PFSK-1 (cell line): ENCODE data around the gene C5.

Source experiments
- POLR2AphosphoS5 ChIP-seq: IDR thresholded peaks from 2 replicates; pipeline ENCODE4 v1.6.1; 2012; ENCODE audit warnings: low read depth, mild to moderate bottlenecking, control low read depth, low read length, moderate library complexity
- SIN3A ChIP-seq: IDR thresholded peaks from 2 replicates; pipeline ENCODE4 v1.6.1; 2012; ENCODE audit warnings: mild to moderate bottlenecking, low read length, moderate library complexity, borderline replicate concordance; ENCODE audit not compliant: insufficient read depth
- TAF1 ChIP-seq: IDR thresholded peaks from 2 replicates; pipeline ENCODE4 v1.6.1; 2012; ENCODE audit warnings: low read length, control low read depth, borderline replicate concordance; ENCODE audit not compliant: insufficient read depth
- TF ChIP-seq, protein P1 (sequence below), 2 experiments: IDR thresholded peaks; 2 replicates each; pipeline versions ENCODE4 v1.6.1 to v1.8.0; 2011 to 2012; ENCODE audit warnings: low read depth in 2 of 2, low read length in 2 of 2, control low read depth in 1 of 2, inconsistent platforms in 1 of 2, mild to moderate bottlenecking in 1 of 2, moderate library complexity in 1 of 2; ENCODE audit not compliant: insufficient read depth in 1 of 2

DNA sequence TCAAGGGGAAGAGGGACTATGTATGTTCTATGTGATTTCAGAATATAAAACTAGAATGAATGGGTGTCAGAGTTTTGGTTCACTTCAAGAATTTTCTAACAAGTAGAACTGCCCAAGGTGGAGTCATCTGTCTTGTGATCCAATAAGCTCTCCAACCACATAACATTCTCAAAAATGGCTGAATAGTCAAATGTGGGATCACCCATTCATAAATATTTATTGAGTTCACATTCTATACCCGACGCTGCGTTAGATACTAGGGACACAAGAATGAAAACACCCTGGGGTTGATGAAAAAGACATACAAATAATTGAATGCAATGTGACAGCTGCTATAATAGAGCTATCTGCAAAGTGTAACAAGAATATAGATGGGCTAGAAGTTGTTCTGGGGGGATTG, 88.1 kb downstream of the C5 start:
- TF ChIP-seq TAF1 = no peak
- TF ChIP-seq SIN3A = no peak
- TF ChIP-seq, protein P1, sequence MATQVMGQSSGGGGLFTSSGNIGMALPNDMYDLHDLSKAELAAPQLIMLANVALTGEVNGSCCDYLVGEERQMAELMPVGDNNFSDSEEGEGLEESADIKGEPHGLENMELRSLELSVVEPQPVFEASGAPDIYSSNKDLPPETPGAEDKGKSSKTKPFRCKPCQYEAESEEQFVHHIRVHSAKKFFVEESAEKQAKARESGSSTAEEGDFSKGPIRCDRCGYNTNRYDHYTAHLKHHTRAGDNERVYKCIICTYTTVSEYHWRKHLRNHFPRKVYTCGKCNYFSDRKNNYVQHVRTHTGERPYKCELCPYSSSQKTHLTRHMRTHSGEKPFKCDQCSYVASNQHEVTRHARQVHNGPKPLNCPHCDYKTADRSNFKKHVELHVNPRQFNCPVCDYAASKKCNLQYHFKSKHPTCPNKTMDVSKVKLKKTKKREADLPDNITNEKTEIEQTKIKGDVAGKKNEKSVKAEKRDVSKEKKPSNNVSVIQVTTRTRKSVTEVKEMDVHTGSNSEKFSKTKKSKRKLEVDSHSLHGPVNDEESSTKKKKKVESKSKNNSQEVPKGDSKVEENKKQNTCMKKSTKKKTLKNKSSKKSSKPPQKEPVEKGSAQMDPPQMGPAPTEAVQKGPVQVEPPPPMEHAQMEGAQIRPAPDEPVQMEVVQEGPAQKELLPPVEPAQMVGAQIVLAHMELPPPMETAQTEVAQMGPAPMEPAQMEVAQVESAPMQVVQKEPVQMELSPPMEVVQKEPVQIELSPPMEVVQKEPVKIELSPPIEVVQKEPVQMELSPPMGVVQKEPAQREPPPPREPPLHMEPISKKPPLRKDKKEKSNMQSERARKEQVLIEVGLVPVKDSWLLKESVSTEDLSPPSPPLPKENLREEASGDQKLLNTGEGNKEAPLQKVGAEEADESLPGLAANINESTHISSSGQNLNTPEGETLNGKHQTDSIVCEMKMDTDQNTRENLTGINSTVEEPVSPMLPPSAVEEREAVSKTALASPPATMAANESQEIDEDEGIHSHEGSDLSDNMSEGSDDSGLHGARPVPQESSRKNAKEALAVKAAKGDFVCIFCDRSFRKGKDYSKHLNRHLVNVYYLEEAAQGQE (IDR thresholded peaks at IDR 0.05; ENCODE audit: insufficient read depth in 1 of 2, low read depth in 2 of 2, low read length in 2 of 2) = no peak
- no peak for TF ChIP-seq POLR2AphosphoS5
